SJSA1 (cell line): ENCODE results near the gene CHST9. TPM values are rescaled to one million over a fixed set of nuclear protein-coding genes. Genes with fewer than 3 reads are reported as not detected.

Experiments used
- DNase-seq, 2 experiments: peaks; one replicate each; pipeline ENCODE4 v3.0.0-alpha.2; 2015 to 2020; ENCODE audit warnings: low spot score in 2 of 2, low read depth in 1 of 2
- H3K27ac ChIP-seq: fragments of 250-450 bp; sonication (Bioruptor Pico); 2 replicates; pipeline ENCODE4 v1.5.1; 2020; ENCODE audit warnings: mild to moderate bottlenecking, moderate library complexity
- H3K27me3 ChIP-seq: fragments of 250-450 bp; sonication (Bioruptor Pico); replicated peaks from 2 replicates; pipeline ENCODE4 v1.5.1; 2020; ENCODE audit warnings: mild to moderate bottlenecking, moderate library complexity
- H3K36me3 ChIP-seq: fragments of 250-450 bp; sonication (Bioruptor Pico); 2 replicates; pipeline ENCODE4 v1.5.1; 2020; ENCODE audit warnings: mild to moderate bottlenecking
- H3K4me1 ChIP-seq: fragments of 250-450 bp; sonication (Bioruptor Pico); replicated peaks from 2 replicates; pipeline ENCODE4 v1.6.1; 2021; ENCODE audit warnings: mild to moderate bottlenecking
- H3K4me3 ChIP-seq: fragments of 250-450 bp; sonication (Bioruptor Pico); 2 replicates; pipeline ENCODE4 v1.5.1; 2020; ENCODE audit warnings: mild to moderate bottlenecking
- H3K9me3 ChIP-seq: fragments of 250-450 bp; sonication (Bioruptor Pico); replicated peaks from 2 replicates; pipeline ENCODE4 v1.5.1; 2020; ENCODE audit warnings: mild to moderate bottlenecking
- total RNA-seq: library from RNA; depleted of rRNA; stranded (reverse); fragments of >200 nt; shearing (Covaris generic); gene quantifications from 2 replicates; pipeline ENCODE4 v1.2.3, GENCODE V29; 2014

Gene CHST9
- total RNA-seq, 1 experiment from 2014 or later = not detected

DNA sequence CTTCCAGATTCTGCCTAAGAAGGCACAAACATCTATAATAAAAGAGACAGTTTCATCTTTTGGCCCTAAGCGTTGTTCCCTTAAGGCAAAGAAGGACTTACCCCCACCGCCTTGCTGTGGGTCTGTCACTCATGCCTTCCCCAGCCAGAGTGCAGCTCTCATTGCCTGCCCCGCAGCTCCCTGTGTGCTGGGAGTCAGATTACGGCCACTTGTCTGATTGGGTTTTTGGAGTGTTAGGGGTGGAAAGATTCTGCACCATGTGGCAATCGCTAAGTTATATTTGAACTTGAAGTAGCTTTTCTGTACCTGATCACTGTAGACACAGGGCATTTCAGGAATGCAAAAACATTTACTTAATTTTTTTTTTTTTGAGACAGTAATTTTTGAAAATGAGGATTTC, 319.6 kb downstream of the CHST9 start, which contains the start of gene AQP4:
Gene AQP4 (minus strand): TSS at position 151 of the 400 bp plus-strand sequence. CDS start 18 bp downstream, at position 133.
- no peaks in the 10 kb centered on the region for H3K9me3 ChIP-seq
- H3K4me3 ChIP-seq = no peak within 1 kb of the TSS
- no peak within 1 kb of the TSS for H3K27ac ChIP-seq
- H3K4me1 ChIP-seq = no peaks in the 10 kb centered on the region
- no peak for DNase-seq
- H3K27me3 ChIP-seq = peaks cover 28% of the 10 kb centered on the region
- H3K36me3 ChIP-seq = no peaks in the 10 kb centered on the region

DNA sequence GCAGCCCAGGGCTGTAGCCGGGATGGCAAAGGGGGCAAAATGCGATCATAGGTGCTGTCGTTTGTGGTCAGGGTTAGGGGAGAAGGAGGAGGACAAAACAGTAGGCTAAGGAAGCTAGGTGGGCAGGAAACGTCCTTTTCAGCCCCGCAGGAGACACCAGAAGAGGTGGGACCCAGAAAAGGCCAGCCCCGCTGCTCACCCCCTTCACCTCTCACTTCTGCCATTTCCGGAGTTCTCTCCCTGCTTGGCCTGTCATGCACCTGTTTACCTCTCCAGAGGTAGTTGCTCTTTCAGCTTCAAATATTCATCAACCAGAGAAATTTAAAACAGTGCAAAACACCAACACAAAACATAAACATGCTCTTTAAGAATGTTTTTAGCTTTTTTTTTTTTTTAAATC, 320.4 kb downstream of the CHST9 start:
- no peak for DNase-seq
- no peak overlapping the region for H3K27ac ChIP-seq
- no peaks in the 10 kb centered on the region for H3K4me1 ChIP-seq
- no peaks in the 10 kb centered on the region for H3K36me3 ChIP-seq
- no peaks in the 10 kb centered on the region for H3K9me3 ChIP-seq
- no peak overlapping the region for H3K4me3 ChIP-seq
- peaks cover 28% of the 10 kb centered on the region for H3K27me3 ChIP-seq

DNA sequence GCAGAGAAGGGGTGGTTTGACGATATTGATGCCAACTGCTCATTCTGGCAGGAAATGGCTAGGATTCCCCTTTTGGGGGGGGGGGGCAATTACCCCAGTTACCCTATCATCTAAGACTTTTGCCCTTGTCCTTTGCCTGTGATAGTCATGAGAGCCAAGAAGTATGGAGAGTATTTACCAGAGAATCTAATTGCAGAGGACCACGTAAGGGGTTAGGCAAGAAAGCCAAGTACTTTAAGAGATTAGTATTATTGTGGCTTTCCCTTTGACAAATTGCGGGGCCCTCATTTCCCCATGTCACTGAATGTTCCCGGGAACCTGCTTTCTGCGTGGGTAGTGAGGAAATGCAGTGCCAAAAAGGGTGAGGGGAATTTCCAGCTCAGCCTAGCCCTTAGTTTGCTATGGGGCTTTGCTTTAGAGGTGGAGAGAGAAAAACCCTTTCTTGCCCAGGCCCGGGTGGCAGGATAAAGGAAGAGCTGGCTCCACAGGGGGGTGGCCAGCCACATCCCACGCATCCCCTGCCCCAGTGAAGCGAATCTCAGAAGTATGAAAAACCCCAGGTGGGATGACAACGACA, 321.1 kb downstream of the CHST9 start:
- H3K27ac ChIP-seq = no peak overlapping the region
- peaks cover 28% of the 10 kb centered on the region for H3K27me3 ChIP-seq

DNA sequence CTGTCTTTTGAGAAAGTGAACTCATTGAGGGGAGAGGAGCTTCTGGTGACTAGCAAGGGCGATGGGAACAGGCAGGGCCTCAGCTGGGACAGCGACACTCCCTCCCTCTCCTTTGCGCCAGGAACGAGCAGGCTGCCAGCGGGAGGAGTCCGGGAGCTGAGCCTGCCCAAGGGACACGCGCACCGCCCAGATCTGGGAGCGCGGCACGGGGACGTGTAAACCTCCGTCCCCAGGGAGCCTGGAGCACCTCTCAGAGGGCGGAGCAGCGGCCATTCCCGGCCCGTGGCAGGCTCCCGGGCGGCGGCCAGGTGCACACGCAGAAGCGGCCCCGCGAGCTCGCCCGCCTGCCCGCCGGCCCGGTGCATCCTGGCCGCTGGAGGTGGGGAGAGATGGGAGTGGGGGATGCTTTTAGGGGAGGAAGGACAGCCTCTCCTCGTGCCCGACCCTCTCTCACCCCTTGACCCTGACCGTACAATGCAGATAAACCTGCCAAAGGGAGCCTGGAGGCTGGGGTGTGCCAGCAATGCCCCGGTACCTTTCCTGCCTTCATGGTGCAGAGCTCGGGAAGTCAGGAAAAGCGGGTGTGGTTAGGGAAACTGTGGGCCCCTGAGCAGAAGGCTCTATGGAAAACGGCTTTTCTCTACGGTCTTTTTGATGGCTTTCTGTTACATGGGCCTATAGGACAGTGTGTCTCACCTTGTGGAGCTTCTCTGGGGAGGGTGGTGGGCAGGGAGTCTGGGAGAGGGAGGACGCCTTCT, 321.8 kb downstream of the CHST9 start:
- Histone ChIP-seq H3K27me3 (peaks cover 28% of the 10 kb centered on the region), H3K4me1 (no peaks in the 10 kb centered on the region), H3K4me3 (no peak overlapping the region), H3K36me3 (no peaks in the 10 kb centered on the region), H3K27ac (no peak overlapping the region), H3K9me3 (no peaks in the 10 kb centered on the region)
- no peak for DNase-seq

More for the DNA sequence above, 321.1 kb downstream of the CHST9 start:
- no peak for DNase-seq
- H3K4me1 ChIP-seq = no peaks in the 10 kb centered on the region
- H3K4me3 ChIP-seq = no peak overlapping the region
- H3K9me3 ChIP-seq = no peaks in the 10 kb centered on the region
- no peaks in the 10 kb centered on the region for H3K36me3 ChIP-seq

DNA sequence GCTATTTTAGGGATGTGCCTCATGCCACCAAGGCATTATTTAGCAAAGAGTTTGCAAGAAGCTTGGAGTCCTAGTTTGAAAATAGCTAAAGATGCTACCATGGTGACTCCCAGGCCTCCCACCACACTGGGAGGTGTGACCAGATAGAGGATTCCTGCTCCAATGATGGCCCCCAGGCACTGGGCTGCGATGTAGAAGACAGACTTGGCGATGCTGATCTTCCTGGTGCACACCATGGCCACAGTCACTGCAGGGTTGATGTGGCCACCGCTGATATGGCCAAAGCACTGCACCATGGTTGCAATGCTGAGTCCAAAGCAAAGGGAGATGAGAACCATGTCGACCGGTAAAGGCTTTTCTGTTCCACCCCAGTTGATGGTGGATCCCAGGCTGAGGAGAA, 323.0 kb downstream of the CHST9 start:
- Histone ChIP-seq H3K9me3 (no peaks in the 10 kb centered on the region), H3K27me3 (peaks cover 26% of the 10 kb centered on the region), H3K4me1 (no peaks in the 10 kb centered on the region), H3K27ac (no peak overlapping the region), H3K4me3 (no peak overlapping the region), H3K36me3 (no peaks in the 10 kb centered on the region)
- no peak for DNase-seq
